ENCODE results near the gene HTN3.

Gene HTN3

DNA sequence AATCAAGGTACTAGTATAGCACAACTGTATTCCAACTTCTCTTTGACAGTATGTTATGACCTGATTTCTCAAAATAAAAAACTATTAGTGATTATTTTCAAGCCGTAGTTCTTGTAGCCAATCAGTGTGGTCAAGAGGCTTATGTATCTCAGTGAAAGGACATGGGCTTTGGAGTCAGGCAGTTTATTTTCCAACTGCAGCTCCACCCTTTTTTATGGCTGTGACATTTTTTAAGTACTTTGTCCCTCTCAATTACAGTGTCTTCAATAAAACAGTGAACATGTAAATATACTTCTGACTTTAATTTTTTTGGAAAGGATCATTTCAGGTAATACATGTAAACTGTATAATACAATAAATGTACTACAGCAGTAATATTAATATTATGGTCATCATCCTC, 51.9 kb downstream of the HTN3 start:
- DNase-seq: no peak
- intact Hi-C loops (cut with DNase I): no loop called here
